Right renal cortex interstitium (tissue), 3 donors: ENCODE measurements around the gene DNAH3. TPM values are rescaled to one million over a fixed set of nuclear protein-coding genes. Genes with fewer than 3 reads are reported as not detected.
"Not testable (repeated sequence)": the region's sequence is repeated elsewhere in the genome, so short reads cannot be mapped to it uniquely, and the experiment has no call there.

Experiments used
- DNase-seq, 3 donors: peaks; one replicate each; pipeline ENCODE4 v3.0.0-alpha.2; 2013; ENCODE audit warnings: low read depth in 3 of 3, low spot score in 2 of 3
- polyA plus RNA-seq, 3 donors: library from polyadenylated mRNA; unstranded; fragments of 120-200 nt; gene quantifications; one replicate each; pipeline ENCODE4 v1.2.1, GENCODE V29; 2013; ENCODE audit not compliant: insufficient read length in 3 of 3

DNAH3 gene
- under 1 TPM; 0.18 to 0.47 (median 0.29) TPM for polyA plus RNA-seq

- DNase-seq: no peak
Observed at GRCh38 chr16:21150375-21151001, at the start of gene DNAH3. Gene DNAH3 (minus strand): TSS chr16:21150846. CDS start chr16:21150319, 527 bp downstream.

GRCh38 chr16:21199607-21200218 is 49.1 kb upstream of the DNAH3 start:
- DNase-seq: no peak

DNA sequence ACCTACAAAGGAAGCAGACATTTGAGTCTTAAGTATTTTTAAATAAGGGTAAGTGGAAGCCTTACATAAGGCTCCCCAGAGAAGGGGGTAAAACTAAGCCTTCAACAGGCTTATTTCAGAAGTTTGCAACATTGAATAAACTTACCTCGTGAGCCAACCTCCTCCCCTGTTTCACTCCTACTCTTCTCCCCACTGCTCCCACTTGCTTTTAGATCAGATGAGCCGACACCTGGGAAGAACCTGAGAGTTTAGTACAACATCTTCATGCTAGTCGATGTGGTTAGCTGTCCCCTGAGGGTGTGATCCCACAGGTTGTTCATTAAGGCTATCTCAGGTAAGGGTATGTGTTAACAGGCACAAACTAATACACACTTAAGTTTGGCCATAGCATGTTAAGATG is 47.0 kb upstream of the DNAH3 start:
- DNase-seq: no peak

GRCh38 chr16:21197112-21197511 is 46.5 kb upstream of the DNAH3 start:
- no peak for DNase-seq

- DNase-seq: not testable (repeated sequence)
Observed at GRCh38 chr16:21195330-21195729, 44.7 kb upstream of the DNAH3 start.

- DNase-seq: no peak
Observed at GRCh38 chr16:21194771-21195301, 44.2 kb upstream of the DNAH3 start.

DNA sequence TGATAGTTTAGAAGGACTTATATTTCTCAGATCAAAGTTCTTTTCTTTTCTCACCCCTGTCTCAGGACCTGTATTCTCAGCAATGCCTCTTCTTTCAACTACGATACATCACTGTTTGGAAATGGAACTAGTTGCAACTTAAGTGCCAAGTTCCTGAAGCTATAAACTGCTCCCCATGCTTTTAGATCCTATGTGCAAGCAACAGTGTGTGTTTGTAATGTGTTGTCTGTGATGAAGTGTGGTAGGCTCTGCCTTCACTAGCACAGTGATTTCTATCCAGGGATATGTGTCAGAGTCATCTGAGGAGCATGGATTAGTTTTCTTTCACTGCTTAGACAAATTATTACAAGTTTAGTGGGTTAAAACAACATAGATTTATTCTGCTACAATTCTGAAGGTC is 42.3 kb upstream of the DNAH3 start:
- no peak for DNase-seq

DNA sequence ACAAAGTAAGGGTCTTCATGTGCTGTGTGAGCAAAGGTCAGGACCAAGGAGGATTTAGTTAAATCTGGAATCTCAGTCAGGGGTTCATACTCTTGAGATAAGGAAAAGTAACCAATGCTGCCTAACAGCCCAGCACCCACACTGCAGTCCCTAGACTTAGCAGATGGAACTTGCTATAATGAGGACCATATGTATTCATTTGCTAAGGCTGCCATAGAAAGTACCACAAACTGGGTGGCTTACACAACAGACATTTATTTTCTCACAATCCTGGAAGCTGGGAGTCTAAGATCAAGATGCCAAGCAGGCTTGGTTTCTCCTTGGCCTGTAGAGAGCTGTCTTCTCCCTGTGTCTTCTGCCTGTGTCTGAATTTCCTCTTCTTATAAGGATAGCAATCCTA is 40.0 kb upstream of the DNAH3 start:
- DNase-seq: no peak

GRCh38 chr16:21190013-21190412 is 39.4 kb upstream of the DNAH3 start:
- DNase-seq: no peak

DNA sequence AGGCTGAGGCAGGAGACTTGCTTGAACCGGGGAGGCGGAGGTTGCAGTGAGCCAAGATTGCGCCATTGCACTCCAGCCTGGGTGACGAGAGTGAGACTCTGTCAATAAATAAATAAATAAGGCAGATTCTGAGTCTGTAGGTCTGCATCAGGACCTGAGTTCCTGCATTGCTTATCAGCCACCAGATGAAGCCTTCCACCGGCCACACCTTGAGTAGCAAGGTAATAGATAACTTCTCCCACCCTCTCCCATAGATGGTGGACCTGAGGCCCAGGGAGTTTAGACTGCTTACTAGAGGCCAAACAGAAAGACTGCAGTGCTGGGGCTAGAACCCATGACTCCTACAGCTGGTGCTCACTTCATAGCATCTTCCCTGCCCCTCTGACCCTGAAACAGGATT is 38.7 kb upstream of the DNAH3 start:
- DNase-seq: no peak

- no peak for DNase-seq
Observed at GRCh38 chr16:21186326-21186691, 35.7 kb upstream of the DNAH3 start.

DNA sequence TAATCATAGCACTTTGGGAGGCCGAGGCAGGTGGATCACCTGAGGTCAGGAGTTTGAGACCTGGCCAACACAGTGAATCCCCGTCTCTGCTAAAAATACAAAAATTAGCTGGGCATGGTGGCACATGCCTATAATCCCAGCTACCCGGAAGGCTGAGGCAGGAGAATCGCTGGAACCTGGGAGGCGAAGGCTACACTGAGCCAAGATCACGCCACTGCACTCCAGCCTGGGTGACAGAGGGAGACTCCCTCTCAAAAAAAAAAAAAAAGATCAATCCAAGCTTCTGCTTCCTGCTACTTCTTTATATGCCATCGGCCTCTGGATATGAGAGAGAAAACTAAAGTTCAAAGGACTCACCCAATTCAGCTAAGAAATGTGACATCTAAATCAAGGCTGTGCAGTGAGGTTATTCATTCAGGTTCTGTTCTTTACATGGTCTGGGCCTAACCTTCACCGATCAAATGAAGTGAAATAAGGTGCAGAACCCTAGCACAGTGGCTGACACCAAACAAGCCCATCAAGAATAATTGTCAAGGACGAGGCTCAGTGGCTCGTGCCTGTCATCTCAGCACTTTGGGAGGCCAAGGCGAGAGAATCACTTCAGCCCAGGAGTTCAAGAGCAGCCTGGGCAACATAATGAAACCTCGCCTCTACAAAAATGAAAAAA is 35.1 kb upstream of the DNAH3 start:
- no peak for DNase-seq

- DNase-seq: no peak
Observed at GRCh38 chr16:21184834-21185233, 34.2 kb upstream of the DNAH3 start.

DNA sequence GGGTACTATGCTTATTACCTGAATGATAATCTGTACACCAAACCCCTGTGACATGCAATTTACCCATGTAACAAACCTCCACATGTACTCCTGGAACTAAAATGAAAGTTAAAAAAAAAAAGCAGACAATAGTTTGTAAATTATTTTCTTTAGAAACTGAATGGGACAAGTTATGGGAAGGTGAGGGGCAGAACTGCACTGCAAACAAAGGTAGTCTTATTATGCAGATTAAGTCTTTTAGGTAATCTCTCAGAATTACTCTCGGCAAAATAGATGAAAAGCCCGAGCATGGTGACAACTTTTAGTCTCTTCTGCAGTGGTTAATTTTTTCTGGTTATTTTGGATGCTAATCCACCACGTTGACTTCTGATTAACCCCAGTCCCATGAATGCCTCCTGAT is 33.3 kb upstream of the DNAH3 start:
- DNase-seq: no peak

- DNase-seq: no peak
Observed at GRCh38 chr16:21179983-21180365, 29.3 kb upstream of the DNAH3 start.

GRCh38 chr16:21179126-21179982 is 28.7 kb upstream of the DNAH3 start:
- no peak for DNase-seq

DNA sequence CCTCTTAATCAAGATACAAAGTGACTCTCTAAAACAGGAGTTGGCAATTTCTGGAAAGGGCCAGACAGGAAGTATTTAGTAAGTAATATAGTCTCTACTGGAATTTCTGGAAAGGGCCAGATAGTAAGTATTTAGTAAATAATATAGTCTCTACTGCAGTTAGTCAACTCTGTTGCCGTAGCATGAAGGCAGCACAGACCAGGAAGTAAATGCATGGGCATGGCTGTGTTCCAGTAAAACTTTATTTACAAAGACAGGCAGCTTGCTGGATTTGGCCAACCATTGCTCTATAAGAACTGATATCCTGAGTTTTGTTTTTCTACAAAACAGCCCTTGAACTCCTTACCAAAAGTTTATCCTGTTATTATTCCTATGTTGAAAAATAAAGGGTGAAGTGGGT is 24.8 kb upstream of the DNAH3 start:
- DNase-seq: no peak

GRCh38 chr16:21172650-21173049 is 22.0 kb upstream of the DNAH3 start:
- no peak for DNase-seq

- not testable (repeated sequence) for DNase-seq
Observed at GRCh38 chr16:21170116-21170515, 19.5 kb upstream of the DNAH3 start.

DNA sequence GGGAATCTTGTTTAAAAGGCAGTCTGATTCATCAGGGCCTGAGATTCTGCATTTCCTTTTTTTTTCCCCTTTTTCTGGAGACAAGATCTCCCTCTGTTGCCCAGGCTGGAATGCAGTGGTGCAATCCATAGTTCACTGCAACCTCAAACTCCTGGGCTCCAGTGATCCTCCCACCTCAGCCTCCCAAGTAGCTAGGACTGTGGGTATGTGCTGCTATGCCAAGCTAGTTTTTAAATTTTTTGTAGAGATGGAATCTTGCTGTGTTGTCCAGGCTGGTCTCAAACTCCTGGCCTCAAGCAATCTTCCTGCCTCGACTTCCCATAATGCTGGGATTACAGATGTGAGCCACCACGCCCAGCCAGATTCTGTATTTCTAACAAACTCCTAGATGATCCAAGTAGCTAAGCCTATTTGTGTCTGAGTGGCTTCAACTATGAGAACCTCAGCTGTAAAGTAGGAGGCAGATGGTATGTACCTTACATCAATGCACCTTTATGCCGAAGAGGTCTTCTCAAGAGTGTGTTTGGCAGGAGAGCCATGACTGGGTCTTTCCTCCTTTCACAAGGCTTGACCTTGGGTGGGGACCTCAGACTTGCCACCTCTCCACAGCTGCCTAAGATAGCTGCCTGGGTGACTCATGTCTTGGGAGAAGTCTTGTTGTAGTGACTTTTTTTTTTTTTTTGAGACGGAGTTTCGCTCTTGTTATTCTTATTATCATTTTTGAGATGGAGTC is 18.8 kb upstream of the DNAH3 start:
- no peak for DNase-seq
